OCI-LY1 (cell line): Measurements from ENCODE around the gene KRTAP9-8.

Experiments
- CTCF ChIP-seq: fragments of 200-600 bp; sonication (generic), shearing (Covaris generic); IDR thresholded peaks from 2 replicates; pipeline ENCODE4 v1.5.1; 2017; ENCODE audit warnings: mild to moderate bottlenecking, antibody characterized with exemption, low read length, moderate library complexity, mixed read lengths
- EZH2 ChIP-seq: fragments of 200-600 bp; sonication (generic), shearing (Covaris generic); IDR thresholded peaks from 2 replicates; pipeline ENCODE4 v1.8.0; 2017; ENCODE audit warnings: borderline replicate concordance, mixed run types, mild to moderate bottlenecking, antibody characterized with exemption, low read length, moderate library complexity, mixed read lengths

- TF ChIP-seq CTCF (no peak), EZH2 (no peak)
Measured at GRCh38 chr17:41278176-41278955, 40.6 kb downstream of the KRTAP9-8 start.
